ENCODE measurements around the gene ETV3L.

Gene ETV3L

DNA sequence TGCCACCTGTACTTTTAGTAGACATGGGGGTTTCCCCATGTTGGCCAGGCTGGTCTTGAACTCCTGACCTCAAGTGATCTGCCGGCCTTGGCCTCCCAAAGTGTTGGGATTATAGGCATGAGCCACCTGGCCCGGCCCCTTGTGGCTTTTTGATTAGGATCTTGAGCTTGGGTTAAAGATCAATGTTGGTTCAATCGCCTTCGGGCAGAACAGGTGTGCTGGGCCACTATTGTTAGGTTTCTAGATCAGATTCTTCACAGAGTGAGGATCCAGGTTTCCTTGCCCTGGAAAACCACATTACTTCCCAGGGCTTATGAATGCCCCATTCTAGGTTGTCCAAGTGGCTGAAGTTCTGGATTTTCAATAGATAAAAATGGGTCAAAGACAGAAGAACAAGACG lies 32.5 kb upstream of the ETV3L start:
- no peak for DNase-seq (ENCODE audit: low read depth)
- TF ChIP-seq, protein P1, sequence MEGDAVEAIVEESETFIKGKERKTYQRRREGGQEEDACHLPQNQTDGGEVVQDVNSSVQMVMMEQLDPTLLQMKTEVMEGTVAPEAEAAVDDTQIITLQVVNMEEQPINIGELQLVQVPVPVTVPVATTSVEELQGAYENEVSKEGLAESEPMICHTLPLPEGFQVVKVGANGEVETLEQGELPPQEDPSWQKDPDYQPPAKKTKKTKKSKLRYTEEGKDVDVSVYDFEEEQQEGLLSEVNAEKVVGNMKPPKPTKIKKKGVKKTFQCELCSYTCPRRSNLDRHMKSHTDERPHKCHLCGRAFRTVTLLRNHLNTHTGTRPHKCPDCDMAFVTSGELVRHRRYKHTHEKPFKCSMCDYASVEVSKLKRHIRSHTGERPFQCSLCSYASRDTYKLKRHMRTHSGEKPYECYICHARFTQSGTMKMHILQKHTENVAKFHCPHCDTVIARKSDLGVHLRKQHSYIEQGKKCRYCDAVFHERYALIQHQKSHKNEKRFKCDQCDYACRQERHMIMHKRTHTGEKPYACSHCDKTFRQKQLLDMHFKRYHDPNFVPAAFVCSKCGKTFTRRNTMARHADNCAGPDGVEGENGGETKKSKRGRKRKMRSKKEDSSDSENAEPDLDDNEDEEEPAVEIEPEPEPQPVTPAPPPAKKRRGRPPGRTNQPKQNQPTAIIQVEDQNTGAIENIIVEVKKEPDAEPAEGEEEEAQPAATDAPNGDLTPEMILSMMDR (conservative IDR thresholded peaks at IDR 0.05; ENCODE audit: low read depth, low read length), result no peak

DNA sequence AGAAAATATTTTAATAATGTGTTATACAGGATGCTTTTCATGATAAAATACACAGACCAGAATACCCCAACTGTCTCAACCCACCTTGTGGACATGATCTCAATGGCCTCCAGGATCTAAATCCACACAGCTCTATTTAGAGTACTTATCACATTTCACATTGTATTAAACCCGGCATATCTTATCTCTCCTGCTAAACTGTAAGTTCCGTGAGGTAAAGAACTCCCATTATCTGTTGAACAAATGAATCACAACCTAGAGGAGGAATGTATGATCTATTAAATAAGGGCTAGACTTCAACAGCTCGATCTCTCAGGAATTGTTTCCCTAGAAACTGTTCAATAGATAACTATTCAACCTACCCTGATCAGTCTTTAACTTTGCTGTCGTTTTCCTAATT lies 31.7 kb upstream of the ETV3L start:
- DNase-seq (ENCODE audit: low read depth), result no peak
- no peak overlapping the region for H3K4me3 ChIP-seq (ENCODE audit: low read length)
- TF ChIP-seq, protein P1 (conservative IDR thresholded peaks at IDR 0.05; ENCODE audit: low read depth, low read length), result no peak

More for the DNA sequence above, 32.5 kb upstream of the ETV3L start:
- H3K4me3 ChIP-seq (ENCODE audit: low read length), result no peak overlapping the region

DNA sequence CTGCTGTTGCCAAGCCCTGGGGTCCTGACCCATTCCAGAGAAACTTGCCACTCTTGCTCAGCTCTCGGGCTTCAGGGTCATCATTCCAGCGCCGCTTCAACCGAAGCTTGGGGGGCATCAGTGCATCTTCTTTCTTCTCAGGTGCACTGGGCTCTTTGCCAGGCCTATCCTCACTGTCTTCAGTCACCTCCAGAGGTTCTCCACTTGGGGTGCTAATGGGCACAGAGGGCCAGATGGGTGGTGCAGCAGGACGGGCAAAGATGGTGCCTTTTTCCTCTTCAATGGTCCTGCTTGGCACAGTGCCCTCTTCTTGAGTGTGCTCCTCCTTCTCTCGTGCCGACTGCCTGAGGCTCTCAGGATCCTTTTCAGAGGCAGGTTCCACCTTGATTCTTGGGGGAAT lies 25.2 kb upstream of the ETV3L start:
- DNase-seq (ENCODE audit: low read depth), result no peak
- TF ChIP-seq, protein P1 (conservative IDR thresholded peaks at IDR 0.05; ENCODE audit: low read depth, low read length), result no peak
- no peak overlapping the region for H3K4me3 ChIP-seq (ENCODE audit: low read length)

DNA sequence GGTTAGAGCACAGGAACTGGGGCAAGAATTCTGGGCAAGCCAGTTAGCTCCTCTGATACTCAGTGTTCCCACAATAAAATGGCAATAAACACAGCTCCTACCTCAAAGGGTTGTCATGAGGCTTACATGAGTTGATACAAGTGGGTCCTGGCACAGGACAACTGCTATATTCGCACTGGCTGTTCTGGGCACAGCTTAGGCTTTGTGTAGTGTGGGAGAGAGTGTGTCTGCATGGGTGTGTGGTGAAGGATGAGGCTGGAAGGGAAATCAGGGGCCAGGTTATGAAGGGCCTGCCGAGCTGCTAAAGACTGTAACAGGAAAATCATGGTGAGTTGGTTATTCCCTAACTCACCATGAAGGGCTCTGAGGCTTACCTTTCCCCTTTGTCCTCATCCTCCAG lies 19.8 kb upstream of the ETV3L start:
- DNase-seq (ENCODE audit: low read depth), result no peak
- TF ChIP-seq, protein P1 (conservative IDR thresholded peaks at IDR 0.05; ENCODE audit: low read depth, low read length), result no peak
- no peak overlapping the region for H3K4me3 ChIP-seq (ENCODE audit: low read length)

DNA sequence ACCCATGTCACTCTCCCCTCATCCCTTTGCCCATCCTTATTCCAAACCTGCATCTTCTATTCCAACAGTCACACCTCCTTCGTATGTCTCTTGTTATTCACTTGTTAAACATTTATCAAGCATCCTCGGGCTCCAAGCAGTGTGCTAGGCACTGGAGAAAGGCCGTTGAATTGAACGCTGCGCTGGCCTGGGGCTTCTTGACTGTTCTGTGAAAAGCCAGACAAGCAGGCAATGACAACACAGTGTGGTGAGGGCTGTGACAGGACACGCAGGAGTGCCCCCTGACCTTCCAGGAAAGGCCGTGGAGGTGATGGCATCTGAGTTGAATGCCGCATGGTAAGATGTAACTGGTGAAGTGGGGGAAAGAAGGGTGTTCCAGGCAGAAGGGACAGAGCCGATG lies 19.4 kb upstream of the ETV3L start:
- DNase-seq (ENCODE audit: low read depth), result no peak

DNA sequence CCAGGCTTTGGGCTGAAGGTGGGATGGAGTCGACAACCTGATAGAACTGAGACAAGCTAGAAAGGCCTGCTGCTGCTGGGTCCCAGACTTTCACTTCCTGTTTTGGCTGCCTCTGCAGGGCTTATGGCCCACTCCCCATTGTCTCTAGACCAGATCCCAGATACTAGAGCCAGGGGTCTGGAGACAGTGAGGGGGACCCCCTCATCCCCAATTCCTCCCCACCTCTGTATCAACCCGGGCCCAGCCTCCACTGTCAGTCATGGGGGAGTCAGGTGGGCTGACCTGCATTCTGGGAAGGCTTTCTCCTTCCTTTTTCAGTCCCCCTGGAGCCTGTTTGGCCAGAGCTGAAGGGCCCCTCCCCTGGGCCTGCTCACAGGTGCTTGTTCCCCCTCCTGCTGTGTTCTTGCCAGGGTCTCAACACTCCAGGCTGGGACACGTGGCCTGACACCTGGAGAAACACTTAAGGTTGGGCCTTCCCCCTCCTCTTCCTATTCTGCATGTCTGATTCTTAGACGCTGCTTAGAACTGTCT lies 18.0 kb upstream of the ETV3L start:
- TF ChIP-seq, protein P1 (conservative IDR thresholded peaks at IDR 0.05; ENCODE audit: low read depth, low read length), result no peak
- no peak for DNase-seq (ENCODE audit: low read depth)
- no peak overlapping the region for H3K4me3 ChIP-seq (ENCODE audit: low read length)

More for the DNA sequence above, 19.4 kb upstream of the ETV3L start:
- no peak overlapping the region for H3K4me3 ChIP-seq (ENCODE audit: low read length)
- TF ChIP-seq, protein P1 (conservative IDR thresholded peaks at IDR 0.05; ENCODE audit: low read depth, low read length), result no peak

DNA sequence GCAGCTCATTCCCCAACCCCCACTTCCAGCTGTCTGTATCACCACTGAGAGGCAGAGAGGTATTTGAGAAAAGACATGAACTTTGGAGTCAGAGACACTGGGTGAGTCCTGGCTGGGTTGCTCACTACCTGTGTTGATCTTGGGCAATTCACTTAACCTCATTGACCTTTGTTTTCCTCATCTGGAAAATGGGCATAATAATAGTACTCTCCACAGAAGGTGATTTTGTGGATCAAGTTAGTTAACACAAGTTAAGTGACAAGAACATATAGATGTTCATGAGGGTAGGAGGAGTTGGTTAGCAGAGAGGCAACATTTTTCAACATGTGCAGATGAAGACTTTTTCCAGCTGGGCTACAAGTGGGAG lies 17.1 kb upstream of the ETV3L start:
- TF ChIP-seq, protein P1 (conservative IDR thresholded peaks at IDR 0.05; ENCODE audit: low read depth, low read length), result no peak

More for the DNA sequence above, 17.1 kb upstream of the ETV3L start:
- no peak for DNase-seq (ENCODE audit: low read depth)
- no peak overlapping the region for H3K4me3 ChIP-seq (ENCODE audit: low read length)
